Upper lobe of left lung (tissue), 6 donors: ENCODE measurements around the gene GNPTAB. TPM values are rescaled to one million over a fixed set of nuclear protein-coding genes. Genes with fewer than 3 reads are reported as not detected.

ENCODE experiments used
- ATAC-seq, 2 donors: fragments of 200-7000 bp; cut with Tn5 transposase; one replicate each; pipeline ENCODE4 v1.9.1; 2022; ENCODE audit warnings: mild to moderate bottlenecking in 2 of 2, moderate library complexity in 2 of 2; ENCODE audit not compliant: low FRiP score in 2 of 2
- DNase-seq, 2 donors: peaks; one replicate each; pipeline ENCODE4 v3.0.0-alpha.2; 2019 to 2020
- H3K27ac ChIP-seq, 4 donors: fragments of 200-600 bp; sonication (generic); one replicate each; pipeline ENCODE4 v1.5.1; 2016 to 2019
- H3K27me3 ChIP-seq, 4 donors: fragments of 200-600 bp; sonication (generic); one replicate each; pipeline ENCODE4 v1.5.1; 2017 to 2019
- H3K36me3 ChIP-seq, 4 donors: fragments of 200-600 bp; sonication (generic); one replicate each; pipeline ENCODE4 v1.5.1; 2016 to 2019
- H3K4me1 ChIP-seq, 4 donors: fragments of 200-600 bp; sonication (generic); one replicate each; pipeline ENCODE4 v1.5.1; 2018 to 2019
- H3K4me3 ChIP-seq, 4 donors: fragments of 200-600 bp; sonication (generic); one replicate each; pipeline ENCODE4 v1.5.1; 2017 to 2019; ENCODE audit warnings: mild to moderate bottlenecking in 2 of 4, moderate library complexity in 1 of 4
- H3K9me3 ChIP-seq, 4 donors: fragments of 200-600 bp; sonication (generic); one replicate each; pipeline ENCODE4 v1.5.1; 2018 to 2019
- EP300 ChIP-seq, 4 donors: sonication (generic); formaldehyde crosslinking; IDR thresholded peaks; one replicate each; pipeline ENCODE4 v1.5.1; 2017; ENCODE audit warnings: antibody characterized with exemption in 4 of 4, control low read depth in 2 of 4
- POLR2A ChIP-seq, 4 donors: fragments of 450-650 bp; IDR thresholded peaks; one replicate each; pipeline ENCODE4 v1.5.1; 2016 to 2017; ENCODE audit warnings: antibody characterized with exemption in 4 of 4, mild to moderate bottlenecking in 2 of 4
- POLR2AphosphoS5 ChIP-seq, 2 donors: sonication (generic); formaldehyde crosslinking; IDR thresholded peaks; one replicate each; pipeline ENCODE4 v1.5.1; 2017; ENCODE audit warnings: antibody characterized with exemption in 2 of 2
- whole genome bisulfite sequencing, 2 donors: methylation state at CpG; one replicate each; pipeline ENCODE4 v1.1.5; 2017 to 2018; 5-methylcytosine and 5-hydroxymethylcytosine counted together
- total RNA-seq, 6 donors: library from RNA; depleted of rRNA in 4 of 6; stranded (reverse); fragments of >200 nt in 4 of 6; gene quantifications; one replicate each; pipeline versions ENCODE4 v1.1.0 to v1.2.1, GENCODE V29; 2016 to 2021
- TF ChIP-seq, protein P1 (sequence below), 6 experiments: fragments of 450-650 bp in 4 of 6; fragments of 200-600 bp in 2 of 6; sonication (generic) in 2 of 6; IDR thresholded peaks; one replicate each; pipeline ENCODE4 v1.5.1; 2016 to 2019; ENCODE audit warnings: antibody characterized with exemption in 6 of 6
- donor health status: DM: no; HTN: no; CAD: no; lungs with moderate emphysema.
- donor health status: DM: no; HTN: yes; CAD: no; lungs with severe emphysema.

Gene GNPTAB
- total RNA-seq, 6 donors from 2014 or later = 45.8 to 73.3 (median 57.5) TPM

DNA sequence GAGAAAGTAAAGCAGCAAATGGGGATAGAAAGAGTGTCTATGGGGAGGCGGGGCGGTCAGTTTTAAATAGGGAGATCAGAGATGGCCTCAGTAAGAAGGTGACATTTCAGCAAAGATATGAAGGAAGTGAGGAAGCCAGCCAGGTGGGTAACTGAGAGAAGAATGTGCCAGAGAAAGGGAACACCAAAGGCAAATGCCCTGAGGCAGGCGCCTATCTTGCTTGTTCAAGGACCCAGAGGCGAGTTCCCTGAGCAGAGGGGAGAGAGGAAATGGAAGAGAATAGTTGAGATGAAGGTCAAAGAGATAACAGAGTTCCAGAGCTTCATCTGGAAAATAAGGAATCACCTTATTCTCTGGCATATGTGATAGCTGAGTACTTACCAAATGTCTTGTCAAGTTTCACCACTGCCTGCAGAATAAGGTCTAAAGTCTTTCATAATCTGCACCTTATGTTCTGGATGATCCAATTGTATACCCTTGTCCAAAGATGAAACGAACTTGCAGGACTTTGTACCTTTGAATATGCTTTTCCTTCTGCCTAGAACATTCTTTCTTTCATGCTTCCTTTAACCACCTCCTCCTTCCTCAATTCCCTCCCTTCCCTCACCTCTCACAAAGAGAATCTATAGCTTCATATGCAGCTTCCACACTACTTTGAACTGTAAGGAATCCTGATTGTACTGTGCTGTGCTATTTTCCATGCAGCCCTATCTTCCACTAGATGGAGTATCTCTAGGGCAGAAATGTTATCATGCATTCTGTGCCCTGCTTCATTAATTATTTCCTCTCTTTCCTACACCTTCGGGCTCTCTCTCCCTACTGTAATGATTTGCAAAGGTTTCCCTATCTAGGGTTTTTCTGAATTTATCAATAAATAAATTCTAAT lies 38.5 kb downstream of the GNPTAB start:
- DNase-seq (no peak), ATAC-seq (no peak)
- Histone ChIP-seq H3K9me3 (no peaks in the 10 kb centered on the region), H3K27ac (no peak overlapping the region), H3K36me3 (peaks cover 0 to 13% (median 10%) of the 10 kb centered on the region in 4 donors), H3K4me1 (peaks cover 0 to 3% (median 0%) of the 10 kb centered on the region in 4 donors), H3K4me3 (no peak overlapping the region), H3K27me3 (no peaks in the 10 kb centered on the region)
- TF ChIP-seq EP300 (IDR thresholded peaks at IDR 0.05) = no peak
- TF ChIP-seq, protein P1, sequence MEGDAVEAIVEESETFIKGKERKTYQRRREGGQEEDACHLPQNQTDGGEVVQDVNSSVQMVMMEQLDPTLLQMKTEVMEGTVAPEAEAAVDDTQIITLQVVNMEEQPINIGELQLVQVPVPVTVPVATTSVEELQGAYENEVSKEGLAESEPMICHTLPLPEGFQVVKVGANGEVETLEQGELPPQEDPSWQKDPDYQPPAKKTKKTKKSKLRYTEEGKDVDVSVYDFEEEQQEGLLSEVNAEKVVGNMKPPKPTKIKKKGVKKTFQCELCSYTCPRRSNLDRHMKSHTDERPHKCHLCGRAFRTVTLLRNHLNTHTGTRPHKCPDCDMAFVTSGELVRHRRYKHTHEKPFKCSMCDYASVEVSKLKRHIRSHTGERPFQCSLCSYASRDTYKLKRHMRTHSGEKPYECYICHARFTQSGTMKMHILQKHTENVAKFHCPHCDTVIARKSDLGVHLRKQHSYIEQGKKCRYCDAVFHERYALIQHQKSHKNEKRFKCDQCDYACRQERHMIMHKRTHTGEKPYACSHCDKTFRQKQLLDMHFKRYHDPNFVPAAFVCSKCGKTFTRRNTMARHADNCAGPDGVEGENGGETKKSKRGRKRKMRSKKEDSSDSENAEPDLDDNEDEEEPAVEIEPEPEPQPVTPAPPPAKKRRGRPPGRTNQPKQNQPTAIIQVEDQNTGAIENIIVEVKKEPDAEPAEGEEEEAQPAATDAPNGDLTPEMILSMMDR (IDR thresholded peaks at IDR 0.05) = peak in 1 of 6 experiments; percentile 12
- WGBS, 2 donors = 79 to 83% methylated on average over 6 of the region's 6 CpGs

DNA sequence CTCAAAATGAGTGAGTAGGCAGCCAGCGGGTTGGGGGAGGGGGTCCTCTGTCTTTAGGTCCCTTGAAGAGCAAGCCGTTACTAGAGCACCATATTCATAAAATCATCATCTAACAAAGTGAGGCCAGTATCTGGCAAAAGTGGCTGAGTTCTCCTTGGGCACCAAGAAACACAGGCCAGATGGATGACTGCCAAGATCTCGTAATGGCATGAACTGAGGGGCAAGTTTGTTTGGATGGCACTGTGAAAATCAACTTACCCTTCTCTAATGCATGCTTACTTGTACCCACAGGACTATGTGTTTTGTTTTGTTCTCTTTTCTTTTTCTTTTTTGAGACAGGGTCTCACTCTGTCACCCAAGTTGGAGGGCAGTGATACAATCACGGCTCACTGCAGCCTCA lies 41.6 kb downstream of the GNPTAB start:
- ATAC-seq (no peak), DNase-seq (no peak)
- Histone ChIP-seq H3K9me3 (no peaks in the 10 kb centered on the region), H3K27ac (no peak overlapping the region), H3K27me3 (no peaks in the 10 kb centered on the region), H3K4me1 (peaks cover 0 to 3% (median 0%) of the 10 kb centered on the region in 4 donors), H3K36me3 (peaks cover 0 to 33% (median 12%) of the 10 kb centered on the region in 4 donors), H3K4me3 (no peak overlapping the region)
- WGBS, 2 donors = 94% methylated on average over 4 of the region's 4 CpGs
- TF ChIP-seq EP300 (IDR thresholded peaks at IDR 0.05) (no peak), POLR2A (IDR thresholded peaks at IDR 0.05) (no peak), POLR2AphosphoS5 (IDR thresholded peaks at IDR 0.05) (no peak)
- TF ChIP-seq, protein P1 (IDR thresholded peaks at IDR 0.05) = no peak

DNA sequence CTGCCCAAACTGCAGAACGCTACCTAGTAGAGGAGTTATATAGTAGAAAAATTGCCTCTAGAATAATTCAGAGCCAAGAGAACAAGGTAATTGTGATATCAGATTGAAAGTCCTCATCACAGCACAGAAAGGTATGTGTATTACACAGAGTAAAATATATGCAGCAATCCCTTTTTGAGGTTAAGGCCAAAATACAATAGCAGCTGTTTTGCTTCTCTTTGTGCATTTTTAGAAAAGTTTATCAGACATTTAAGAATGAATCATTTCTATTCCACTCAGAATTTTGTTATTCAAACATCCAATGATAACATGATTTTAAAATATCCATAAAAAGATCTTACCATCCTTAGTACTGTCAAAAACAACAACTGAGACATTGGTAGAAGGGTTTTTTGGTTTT lies 45.1 kb downstream of the GNPTAB start:
- WGBS, 2 donors = 88 to 100% methylated on average over 1 of the region's 1 CpG
- H3K4me3 ChIP-seq = no peak overlapping the region

DNA sequence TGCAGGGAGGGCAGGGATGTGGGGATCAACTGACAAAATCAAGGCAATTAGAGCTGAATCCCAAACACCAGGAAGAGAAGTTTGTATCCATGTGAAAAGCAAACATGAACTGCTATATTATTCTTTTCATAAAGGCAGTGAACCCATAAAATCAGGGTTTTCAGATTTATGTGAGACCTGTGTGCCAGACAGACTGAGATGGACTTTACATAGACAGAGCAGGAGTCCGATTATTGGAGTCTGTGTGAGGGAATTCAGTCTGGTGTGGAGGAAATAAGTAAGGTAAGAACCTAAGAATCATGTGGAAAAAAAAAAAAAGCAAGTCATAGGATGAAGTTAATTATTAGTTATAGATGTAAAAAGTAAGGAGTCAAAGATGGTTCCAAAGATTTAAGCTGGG lies 46.4 kb downstream of the GNPTAB start:
- Histone ChIP-seq H3K27me3 (no peaks in the 10 kb centered on the region), H3K4me3 (no peak overlapping the region), H3K9me3 (no peaks in the 10 kb centered on the region), H3K27ac (no peak overlapping the region), H3K4me1 (peaks cover 0 to 5% (median 0%) of the 10 kb centered on the region in 4 donors), H3K36me3 (peaks cover 0 to 49% (median 8%) of the 10 kb centered on the region in 4 donors)
- TF ChIP-seq POLR2A (IDR thresholded peaks at IDR 0.05) (no peak), EP300 (IDR thresholded peaks at IDR 0.05) (no peak), POLR2AphosphoS5 (IDR thresholded peaks at IDR 0.05) (no peak)
- TF ChIP-seq, protein P1 (IDR thresholded peaks at IDR 0.05) = no peak
- ATAC-seq (no peak), DNase-seq (no peak)
- WGBS, 2 donors = 86 to 96% methylated on average over 1 of the region's 1 CpG

More for the DNA sequence above, 45.1 kb downstream of the GNPTAB start:
- H3K9me3 ChIP-seq = no peaks in the 10 kb centered on the region
- TF ChIP-seq POLR2AphosphoS5 (IDR thresholded peaks at IDR 0.05) (no peak), POLR2A (IDR thresholded peaks at IDR 0.05) (no peak), EP300 (IDR thresholded peaks at IDR 0.05) (no peak)
- TF ChIP-seq, protein P1 (IDR thresholded peaks at IDR 0.05) = no peak
- no peak overlapping the region for H3K27ac ChIP-seq
- H3K36me3 ChIP-seq = peaks cover 0 to 47% (median 12%) of the 10 kb centered on the region in 4 donors
- H3K4me1 ChIP-seq = no peaks in the 10 kb centered on the region
- no peaks in the 10 kb centered on the region for H3K27me3 ChIP-seq
- ATAC-seq (no peak), DNase-seq (no peak)
